CD14-positive monocyte (primary cell): Measurements from ENCODE around the gene VDAC1. TPM values are rescaled to one million over a fixed set of nuclear protein-coding genes. Genes with fewer than 3 reads are reported as not detected.
A peak's percentile ranks its signal among the peaks of the same experiment; 100 is the strongest.

Experiments
- DNase-seq, 3 donors: peaks; one replicate each; pipeline ENCODE4 v3.0.0-alpha.2; 2011 to 2022
- H2AFZ ChIP-seq: 2 replicates; pipeline ENCODE4 v1.6.0; 2012; ENCODE audit warnings: mild to moderate bottlenecking, low read depth, low read length, inconsistent platforms; ENCODE audit not compliant: insufficient read depth, poor library complexity, severe bottlenecking
- H3K27ac ChIP-seq, 2 donors: 1 replicate in 1 of 2; 2 replicates in 1 of 2; pipeline ENCODE4 v1.5.1; 2012 to 2013; ENCODE audit warnings: low read length in 2 of 2, control low read depth in 1 of 2, inconsistent platforms in 1 of 2, low read depth in 1 of 2, mild to moderate bottlenecking in 1 of 2
- H3K27me3 ChIP-seq, 2 donors: one replicate each; pipeline versions ENCODE4 v1.6.0 to v1.6.1; 2011 to 2013; ENCODE audit warnings: low read length in 2 of 2; ENCODE audit not compliant: control insufficient read depth in 2 of 2, insufficient read depth in 2 of 2
- H3K36me3 ChIP-seq, 2 donors: replicated peaks in 1 of 2; 1 replicate in 1 of 2; 2 replicates in 1 of 2; pipeline versions ENCODE4 v1.5.1 to v1.6.1; 2012 to 2013; ENCODE audit warnings: low read length in 2 of 2, control low read depth in 1 of 2, inconsistent platforms in 1 of 2, mild to moderate bottlenecking in 1 of 2; ENCODE audit not compliant: insufficient read depth in 2 of 2, control insufficient read depth in 1 of 2
- H3K4me1 ChIP-seq, 2 donors: 1 replicate in 1 of 2; 2 replicates in 1 of 2; pipeline versions ENCODE4 v1.5.1 to v1.6.1; 2012 to 2013; ENCODE audit warnings: low read length in 2 of 2, control low read depth in 1 of 2, inconsistent platforms in 1 of 2, mild to moderate bottlenecking in 1 of 2, moderate library complexity in 1 of 2; ENCODE audit not compliant: insufficient read depth in 2 of 2, control insufficient read depth in 1 of 2
- H3K4me2 ChIP-seq: replicated peaks from 2 replicates; pipeline ENCODE3; 2012; ENCODE audit warnings: low read length, moderate library complexity, mild to moderate bottlenecking; ENCODE audit not compliant: poor library complexity, severe bottlenecking; ENCODE audit errors: extremely low read depth
- H3K4me3 ChIP-seq, 3 experiments: fragments of 200-600 bp in 1 of 3; sonication (generic) in 1 of 3; replicated peaks in 1 of 3; 1 replicate in 2 of 3; 2 replicates in 1 of 3; pipeline ENCODE4 v1.5.1; 2011 to 2013; ENCODE audit warnings: low read length in 3 of 3, mild to moderate bottlenecking in 3 of 3, control low read depth in 2 of 3, low read depth in 2 of 3, inconsistent platforms in 1 of 3, moderate library complexity in 1 of 3
- H3K79me2 ChIP-seq: 2 replicates; pipeline ENCODE4 v1.6.0; 2012; ENCODE audit warnings: mild to moderate bottlenecking, control low read depth, inconsistent platforms, low read length, moderate library complexity; ENCODE audit not compliant: insufficient read depth
- H3K9ac ChIP-seq: 2 replicates; pipeline ENCODE4 v1.6.0; 2017; ENCODE audit warnings: low read length, mild to moderate bottlenecking; ENCODE audit not compliant: insufficient read depth, poor library complexity, severe bottlenecking
- H3K9me3 ChIP-seq, 2 donors: replicated peaks in 1 of 2; 1 replicate in 1 of 2; 2 replicates in 1 of 2; pipeline versions ENCODE4 v1.5.1 to v1.6.1; 2012 to 2013; ENCODE audit warnings: low read length in 2 of 2, control low read depth in 1 of 2; ENCODE audit not compliant: control insufficient read depth in 1 of 2, insufficient read depth in 1 of 2
- H4K20me1 ChIP-seq: 2 replicates; pipeline ENCODE4 v1.6.0; 2012; ENCODE audit warnings: mild to moderate bottlenecking, low read length, control low read depth, moderate library complexity; ENCODE audit not compliant: insufficient read depth
- H3K27ac Mint-ChIP-seq, 7 donors: one replicate each; pipeline ENCODE4 v1.8.0; 2020; ENCODE audit warnings: mild to moderate bottlenecking in 7 of 7, mixed read lengths in 7 of 7, moderate library complexity in 6 of 7, inconsistent platforms in 2 of 7
- H3K27me3 Mint-ChIP-seq, 3 donors: one replicate each; pipeline ENCODE4 v1.8.0; 2021 to 2022; ENCODE audit warnings: low read depth in 3 of 3, mild to moderate bottlenecking in 3 of 3, mixed read lengths in 3 of 3, moderate library complexity in 3 of 3, inconsistent platforms in 1 of 3
- H3K36me3 Mint-ChIP-seq, 2 donors: one replicate each; pipeline ENCODE4 v1.8.0; 2020; ENCODE audit warnings: mixed read lengths in 2 of 2, inconsistent platforms in 1 of 2, mild to moderate bottlenecking in 1 of 2
- H3K4me1 Mint-ChIP-seq: one replicate; pipeline ENCODE4 v1.8.0; 2020; ENCODE audit warnings: mild to moderate bottlenecking, mixed read lengths
- H3K4me3 Mint-ChIP-seq, 2 donors: one replicate each; pipeline ENCODE4 v1.8.0; 2020; ENCODE audit warnings: mild to moderate bottlenecking in 2 of 2, mixed read lengths in 2 of 2, moderate library complexity in 1 of 2
- H3K9me3 Mint-ChIP-seq, 7 donors: one replicate each; pipeline ENCODE4 v1.8.0; 2020 to 2022; ENCODE audit warnings: mixed read lengths in 7 of 7, mild to moderate bottlenecking in 6 of 7, moderate library complexity in 6 of 7, inconsistent platforms in 2 of 7
- WGBS: methylation state at CpG from one replicate; pipeline ENCODE4 v1.1.5; 2013; ENCODE audit warnings: missing lambda C conversion rate; ENCODE audit not compliant: insufficient coverage; 5-methylcytosine and 5-hydroxymethylcytosine counted together
- intact Hi-C, 2 donors: fragments of 100-400 bp; cut with micrococcal nuclease; formaldehyde crosslinking; loops; one replicate each; pipeline versions ENCODE4 v1.15.0 to v1.15.1; 2023
- polyA plus RNA-seq, 3 donors: library from polyadenylated mRNA; depleted of rRNA in 1 of 3; unstranded in 2 of 3; stranded (reverse) in 1 of 3; fragments of 300-500 nt in 2 of 3; fragments of >200 nt in 1 of 3; fragmentation: Illumina TruSeq in 2 of 3; gene quantifications; 1 replicate in 2 of 3; 2 replicates in 1 of 3; pipeline ENCODE4 v1.2.3, GENCODE V29; 2012 to 2021
- TF ChIP-seq, protein P1 (sequence below): fragments of 200-600 bp; IDR thresholded peaks from one replicate; pipeline ENCODE4 v1.8.0; 2022; ENCODE audit warnings: antibody characterized with exemption, mild to moderate bottlenecking

The VDAC1 gene
- polyA plus RNA-seq, 3 donors, result 59.9 to 107 (median 84.4) TPM

DNA sequence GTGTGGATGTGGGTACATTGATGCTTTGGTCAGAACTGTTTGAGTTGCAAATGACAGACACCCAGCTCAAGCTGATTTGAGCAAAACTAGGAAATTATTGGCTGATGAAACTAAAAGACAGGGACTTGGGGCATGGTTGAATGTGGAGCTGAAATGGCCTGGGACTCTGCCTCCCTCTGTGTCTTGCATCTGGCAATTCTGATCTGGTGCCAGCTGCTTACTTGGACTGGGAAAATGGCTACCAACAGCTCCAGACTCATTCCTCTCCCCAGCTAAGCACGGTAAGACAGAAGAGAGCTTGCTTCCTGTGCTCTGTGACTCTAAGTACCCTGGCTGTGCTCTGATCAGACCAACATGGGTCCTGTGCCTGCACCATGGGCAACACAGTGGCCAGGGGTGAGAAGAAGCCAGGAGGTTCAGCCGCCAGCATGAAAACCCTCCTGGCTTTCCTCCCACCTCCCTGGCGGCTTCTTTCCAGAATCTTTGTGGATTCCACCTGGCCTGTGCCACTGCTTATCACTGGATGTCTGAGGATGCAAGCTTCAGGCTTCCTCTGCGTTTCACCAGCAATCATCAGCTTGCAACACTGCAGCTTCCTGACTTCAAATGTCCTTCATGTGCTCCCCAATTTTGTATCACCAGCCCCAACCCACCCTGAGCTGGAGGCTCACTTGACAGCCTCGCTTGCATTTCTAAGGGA is 80.4 kb downstream of the VDAC1 start:
- Mint-ChIP-seq H3K27me3 (peaks cover 6 to 17% (median 17%) of the 10 kb centered on the region in 3 donors), H3K9me3 (no peaks in the 10 kb centered on the region), H3K4me1 (peaks cover 4% of the 10 kb centered on the region), H3K27ac (no peak overlapping the region), H3K36me3 (no peaks in the 10 kb centered on the region), H3K4me3 (no peak overlapping the region)
- Histone ChIP-seq H3K9ac (no peak overlapping the region), H3K4me2 (no peak overlapping the region), H2AFZ (no peak overlapping the region), H3K27me3 (no peaks in the 10 kb centered on the region), H3K27ac (no peak overlapping the region), H3K9me3 (no peaks in the 10 kb centered on the region), H3K79me2 (no peaks in the 10 kb centered on the region), H3K4me3 (no peak overlapping the region), H3K36me3 (no peaks in the 10 kb centered on the region), H4K20me1 (no peaks in the 10 kb centered on the region), H3K4me1 (no peaks in the 10 kb centered on the region)
- DNase-seq, result no peak
- WGBS, result 73% methylated on average over 3 of the region's 5 CpGs
- TF ChIP-seq, protein P1, sequence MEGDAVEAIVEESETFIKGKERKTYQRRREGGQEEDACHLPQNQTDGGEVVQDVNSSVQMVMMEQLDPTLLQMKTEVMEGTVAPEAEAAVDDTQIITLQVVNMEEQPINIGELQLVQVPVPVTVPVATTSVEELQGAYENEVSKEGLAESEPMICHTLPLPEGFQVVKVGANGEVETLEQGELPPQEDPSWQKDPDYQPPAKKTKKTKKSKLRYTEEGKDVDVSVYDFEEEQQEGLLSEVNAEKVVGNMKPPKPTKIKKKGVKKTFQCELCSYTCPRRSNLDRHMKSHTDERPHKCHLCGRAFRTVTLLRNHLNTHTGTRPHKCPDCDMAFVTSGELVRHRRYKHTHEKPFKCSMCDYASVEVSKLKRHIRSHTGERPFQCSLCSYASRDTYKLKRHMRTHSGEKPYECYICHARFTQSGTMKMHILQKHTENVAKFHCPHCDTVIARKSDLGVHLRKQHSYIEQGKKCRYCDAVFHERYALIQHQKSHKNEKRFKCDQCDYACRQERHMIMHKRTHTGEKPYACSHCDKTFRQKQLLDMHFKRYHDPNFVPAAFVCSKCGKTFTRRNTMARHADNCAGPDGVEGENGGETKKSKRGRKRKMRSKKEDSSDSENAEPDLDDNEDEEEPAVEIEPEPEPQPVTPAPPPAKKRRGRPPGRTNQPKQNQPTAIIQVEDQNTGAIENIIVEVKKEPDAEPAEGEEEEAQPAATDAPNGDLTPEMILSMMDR, result no peak
- intact Hi-C loops, result no loop called here

DNA sequence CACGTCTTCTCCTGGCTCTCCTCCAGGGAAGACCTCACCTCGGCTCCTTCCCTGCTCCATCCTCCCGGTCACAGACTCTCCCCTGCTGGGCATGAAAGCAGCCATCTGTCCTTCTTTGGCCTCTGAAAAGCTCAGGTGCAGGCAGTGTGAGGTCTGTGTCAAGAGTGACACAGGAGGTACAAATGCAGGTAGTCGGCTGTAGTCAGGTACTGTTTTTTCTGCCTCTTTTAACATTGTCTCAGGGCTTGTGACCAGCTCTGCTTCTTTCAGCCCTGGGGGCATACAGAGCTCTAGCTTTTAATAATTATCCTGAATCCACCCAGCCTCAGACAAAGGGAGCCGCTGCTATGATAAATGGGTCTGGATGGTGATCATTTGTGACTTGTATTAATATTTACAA is 82.8 kb downstream of the VDAC1 start:
- TF ChIP-seq, protein P1, result no peak
- no peaks in the 10 kb centered on the region for H3K79me2 ChIP-seq
- 89% methylated on average over 4 of the region's 5 CpGs for WGBS
- Mint-ChIP-seq H3K27ac (peak overlapping the region in 1 of 7 donors; percentile 3), H3K36me3 (no peaks in the 10 kb centered on the region), H3K9me3 (no peaks in the 10 kb centered on the region), H3K4me3 (no peak overlapping the region), H3K27me3 (peaks cover 6 to 17% (median 11%) of the 10 kb centered on the region in 3 donors), H3K4me1 (no peaks in the 10 kb centered on the region)
- H3K27ac ChIP-seq, result no peak overlapping the region
- H3K4me1 ChIP-seq, result no peaks in the 10 kb centered on the region
- no peaks in the 10 kb centered on the region for H4K20me1 ChIP-seq
- H3K36me3 ChIP-seq, result no peaks in the 10 kb centered on the region
- H2AFZ ChIP-seq, result no peak overlapping the region
- no peak overlapping the region for H3K4me2 ChIP-seq
- DNase-seq, result no peak
- intact Hi-C loops, result no loop called here
- no peaks in the 10 kb centered on the region for H3K27me3 ChIP-seq
- H3K4me3 ChIP-seq, result no peak overlapping the region
- no peak overlapping the region for H3K9ac ChIP-seq
- no peaks in the 10 kb centered on the region for H3K9me3 ChIP-seq

Other genes with a start within 250 kb of the VDAC1 start
- 10 to 100 TPM; 38.0 to 59.2 (median 46.9) TPM for gene C5orf15, start 36.4 kb downstream of the VDAC1 start, polyA plus RNA-seq
- gene TCF7, start 109.7 kb upstream of the VDAC1 start, polyA plus RNA-seq, result under 1 TPM; 0.15 to 0.84 (median 0.83) TPM
- gene SKP1, start 172.0 kb upstream of the VDAC1 start, polyA plus RNA-seq, result 100 to 1,000 TPM; 182 to 787 (median 735) TPM
- gene PPP2CA, start 221.1 kb upstream of the VDAC1 start, polyA plus RNA-seq, result 100 to 1,000 TPM in 2 of 3 donors, 10 to 100 TPM in 1; 82.5 to 245 (median 225) TPM